ENCODE results near the gene DOCK11. TPM values are rescaled to one million over a fixed set of nuclear protein-coding genes. Genes with fewer than 3 reads are reported as not detected.

The DOCK11 gene
- total RNA-seq, 2 donors from 2014 or later = 4.9 to 15.8 TPM

- 43 to 50% methylated on average over 2 of the region's 2 CpGs for WGBS, 2 donors
- Histone ChIP-seq H3K27me3 (no peaks in the 10 kb centered on the region), H3K4me3 (no peak overlapping the region), H3K9me3 (no peaks in the 10 kb centered on the region), H3K27ac (no peak overlapping the region), H3K4me1 (no peaks in the 10 kb centered on the region), H3K36me3 (replicated peaks in 1 of 2; ENCODE audit: insufficient read depth in 1 of 2, low read depth in 2 of 2) (no peaks in the 10 kb centered on the region)
- no peak for ATAC-seq
- no peak for DNase-seq
- TF ChIP-seq POLR2A (IDR thresholded peaks at IDR 0.05) = no peak
- TF ChIP-seq CTCF (IDR thresholded peaks at IDR 0.05) = no peak
- intact Hi-C loops (cut with DNase I) = no loop called here
Observed at GRCh38 chrX:118612290-118612689, 116.7 kb downstream of the DOCK11 start.

- intact Hi-C loops (cut with DNase I) = no loop called here
- no peaks in the 10 kb centered on the region for H3K36me3 ChIP-seq (replicated peaks in 1 of 2; ENCODE audit: insufficient read depth in 1 of 2, low read depth in 2 of 2)
Observed at GRCh38 chrX:118614150-118614549, 118.5 kb downstream of the DOCK11 start.

GRCh38 chrX:118615141-118615540 lies 119.5 kb downstream of the DOCK11 start:
- no peak overlapping the region for H3K4me3 ChIP-seq
- DNase-seq (no peak), ATAC-seq (no peak)
- TF ChIP-seq CTCF (IDR thresholded peaks at IDR 0.05) (no peak), POLR2A (IDR thresholded peaks at IDR 0.05) (no peak)
- H3K9me3 ChIP-seq = no peaks in the 10 kb centered on the region
- 70 to 75% methylated on average over 3 of the region's 3 CpGs for WGBS, 2 donors
- intact Hi-C loops (cut with DNase I) = no loop called here
- H3K36me3 ChIP-seq (replicated peaks in 1 of 2; ENCODE audit: insufficient read depth in 1 of 2, low read depth in 2 of 2) = no peaks in the 10 kb centered on the region
- H3K4me1 ChIP-seq = no peaks in the 10 kb centered on the region
- no peaks in the 10 kb centered on the region for H3K27me3 ChIP-seq
- H3K27ac ChIP-seq = no peak overlapping the region

More at GRCh38 chrX:118614150-118614549, 118.5 kb downstream of the DOCK11 start:
- Histone ChIP-seq H3K27ac (no peak overlapping the region), H3K4me1 (no peaks in the 10 kb centered on the region), H3K27me3 (no peaks in the 10 kb centered on the region), H3K9me3 (no peaks in the 10 kb centered on the region), H3K4me3 (no peak overlapping the region)
- 67 to 94% methylated on average over 1 of the region's 1 CpG for WGBS, 2 donors
- no peak for TF ChIP-seq CTCF (IDR thresholded peaks at IDR 0.05)
- TF ChIP-seq POLR2A (IDR thresholded peaks at IDR 0.05) = no peak
- no peak for ATAC-seq
- DNase-seq = no peak

- no peak for ATAC-seq
- Histone ChIP-seq H3K4me1 (no peaks in the 10 kb centered on the region), H3K9me3 (no peaks in the 10 kb centered on the region), H3K27ac (no peak overlapping the region), H3K4me3 (no peak overlapping the region), H3K36me3 (replicated peaks in 1 of 2; ENCODE audit: insufficient read depth in 1 of 2, low read depth in 2 of 2) (no peaks in the 10 kb centered on the region), H3K27me3 (no peaks in the 10 kb centered on the region)
- DNase-seq = no peak
- TF ChIP-seq POLR2A (IDR thresholded peaks at IDR 0.05) = no peak
- no peak for TF ChIP-seq CTCF (IDR thresholded peaks at IDR 0.05)
- WGBS, 2 donors = 63 to 72% methylated on average over 8 of the region's 8 CpGs
- intact Hi-C loops (cut with DNase I) = no loop called here
Observed at GRCh38 chrX:118621081-118621759, 125.6 kb downstream of the DOCK11 start.

GRCh38 chrX:118623062-118623461 lies 127.4 kb downstream of the DOCK11 start:
- H3K27me3 ChIP-seq = no peaks in the 10 kb centered on the region
- 74 to 76% methylated on average over 3 of the region's 3 CpGs for WGBS, 2 donors
- no peak overlapping the region for H3K4me3 ChIP-seq
- ATAC-seq (no peak), DNase-seq (no peak)
- no peak overlapping the region for H3K27ac ChIP-seq
- intact Hi-C loops (cut with DNase I) = no loop called here
- no peaks in the 10 kb centered on the region for H3K4me1 ChIP-seq
- H3K36me3 ChIP-seq (replicated peaks in 1 of 2; ENCODE audit: insufficient read depth in 1 of 2, low read depth in 2 of 2) = no peaks in the 10 kb centered on the region
- TF ChIP-seq POLR2A (IDR thresholded peaks at IDR 0.05) (no peak), CTCF (IDR thresholded peaks at IDR 0.05) (no peak)
- no peaks in the 10 kb centered on the region for H3K9me3 ChIP-seq

Measured in body of pancreas (tissue), 4 donors.